ENCODE data around the gene MAST4.
A peak's percentile ranks its signal among the peaks of the same experiment; 100 is the strongest.

The MAST4 gene

GRCh38 chr5:66595756-66596635 lies at the start of gene MAST4:
TSS of gene MAST4 (plus strand) at chr5:66596393. CDS start at chr5:66596656, 263 bp downstream.
- DNase-seq (ENCODE audit: low read depth in 2 of 2): peak; percentile 64 to 68

GRCh38 chr5:66546541-66546940 lies 49.7 kb upstream of the MAST4 start:
- DNase-seq (ENCODE audit: low read depth in 2 of 2): no peak

GRCh38 chr5:66551338-66551737 lies 44.9 kb upstream of the MAST4 start:
- DNase-seq (ENCODE audit: low read depth in 2 of 2): no peak

- no peak for DNase-seq (ENCODE audit: low read depth in 2 of 2)
Observed at GRCh38 chr5:66551945-66552344, 44.2 kb upstream of the MAST4 start.

GRCh38 chr5:66553368-66553912 lies 42.8 kb upstream of the MAST4 start:
- DNase-seq (ENCODE audit: low read depth in 2 of 2): no peak

DNA sequence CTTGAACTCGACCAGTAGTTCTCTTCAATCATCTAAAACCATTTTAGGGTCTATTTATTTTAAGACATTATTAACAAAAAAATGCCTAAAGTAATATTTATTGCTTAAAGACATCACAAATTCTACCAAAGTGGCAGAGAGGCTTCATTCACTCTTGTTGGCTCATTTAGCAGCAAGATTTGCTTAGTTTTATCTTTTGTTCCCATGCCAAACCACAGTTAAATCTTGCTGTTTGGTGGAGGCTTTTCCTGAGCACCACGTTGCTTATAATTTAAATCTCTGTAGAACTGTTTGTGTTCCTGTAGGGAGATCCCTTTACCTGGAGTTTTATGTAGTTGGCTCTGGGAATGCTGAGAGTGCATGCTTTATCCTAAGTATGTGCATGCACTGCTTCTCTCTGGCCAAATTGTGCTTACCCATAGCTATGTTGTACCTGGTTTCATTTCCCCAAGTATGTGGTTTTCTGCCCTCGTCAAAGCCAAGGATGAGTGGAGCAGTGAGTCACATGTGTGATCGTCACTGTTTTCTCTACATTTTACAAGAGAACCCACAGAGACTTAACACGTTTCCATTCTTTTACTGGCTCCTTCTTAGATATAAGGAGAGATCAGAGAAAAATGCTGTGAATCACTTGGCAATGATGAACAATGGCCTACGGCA lies 42.1 kb upstream of the MAST4 start:
- peak; percentile 2 to 22 for DNase-seq (ENCODE audit: low read depth in 2 of 2)

GRCh38 chr5:66554884-66555283 lies 41.3 kb upstream of the MAST4 start:
- no peak for DNase-seq (ENCODE audit: low read depth in 2 of 2)

DNA sequence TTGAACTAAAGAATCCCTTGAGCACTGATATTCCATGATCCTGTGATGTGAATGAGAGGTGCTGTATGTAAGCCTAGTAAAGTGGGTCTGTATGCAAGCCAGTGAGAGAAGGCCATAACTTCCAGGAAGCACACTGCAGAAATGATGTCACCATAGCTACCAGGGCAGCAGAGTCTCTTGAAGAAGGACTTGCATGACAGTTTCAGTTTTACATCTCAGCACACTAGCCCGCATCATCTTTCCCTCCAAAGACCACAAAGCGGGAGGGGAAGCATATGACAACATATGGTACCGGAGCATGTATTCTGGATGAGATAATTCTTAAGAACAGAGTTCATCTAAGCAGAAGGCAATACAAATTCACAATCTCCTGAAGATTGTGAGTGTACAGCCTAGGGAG lies 37.6 kb upstream of the MAST4 start:
- no peak for DNase-seq (ENCODE audit: low read depth in 2 of 2)

DNA sequence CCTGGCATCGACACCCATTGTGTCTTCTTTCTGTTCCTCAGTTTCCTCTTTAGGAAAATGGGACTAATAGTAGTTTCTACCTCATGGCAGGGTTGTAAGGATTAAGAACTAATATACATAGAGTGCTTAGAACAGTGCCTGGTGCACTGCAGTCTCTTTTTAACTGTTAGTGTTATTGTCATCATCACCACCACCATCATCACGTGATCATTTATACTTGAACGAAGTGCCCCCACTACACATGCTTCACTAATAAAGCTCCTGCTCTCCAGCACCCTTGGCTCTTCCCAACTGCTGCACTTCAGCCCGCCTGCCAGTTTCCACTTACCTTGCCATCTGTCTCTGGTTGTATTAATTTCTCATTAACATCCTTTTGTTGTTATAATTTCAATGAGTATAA lies 35.8 kb upstream of the MAST4 start:
- no peak for DNase-seq (ENCODE audit: low read depth in 2 of 2)

- DNase-seq (ENCODE audit: low read depth in 2 of 2): no peak
Observed at GRCh38 chr5:66561256-66561990, 34.8 kb upstream of the MAST4 start.

DNA sequence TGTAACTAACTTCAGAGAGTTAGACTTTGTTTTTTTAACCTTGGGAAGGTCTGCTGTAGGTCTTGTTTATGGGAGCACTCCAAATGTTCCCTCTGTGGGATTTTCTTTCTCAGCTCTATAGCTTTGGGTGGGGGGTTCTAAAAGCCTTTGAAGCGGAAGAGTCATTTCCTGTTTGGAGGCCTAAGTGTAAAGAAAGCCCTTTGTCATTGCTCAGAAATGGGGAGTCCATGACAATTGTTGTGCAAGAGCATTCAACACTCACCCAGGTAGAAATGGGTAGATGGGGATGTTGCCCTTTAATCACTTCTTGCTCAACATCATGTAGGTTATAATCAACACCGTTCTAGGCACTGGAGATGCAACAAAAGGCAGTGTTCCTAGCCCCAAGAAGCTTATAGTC lies 30.3 kb upstream of the MAST4 start:
- DNase-seq (ENCODE audit: low read depth in 2 of 2): no peak

DNA sequence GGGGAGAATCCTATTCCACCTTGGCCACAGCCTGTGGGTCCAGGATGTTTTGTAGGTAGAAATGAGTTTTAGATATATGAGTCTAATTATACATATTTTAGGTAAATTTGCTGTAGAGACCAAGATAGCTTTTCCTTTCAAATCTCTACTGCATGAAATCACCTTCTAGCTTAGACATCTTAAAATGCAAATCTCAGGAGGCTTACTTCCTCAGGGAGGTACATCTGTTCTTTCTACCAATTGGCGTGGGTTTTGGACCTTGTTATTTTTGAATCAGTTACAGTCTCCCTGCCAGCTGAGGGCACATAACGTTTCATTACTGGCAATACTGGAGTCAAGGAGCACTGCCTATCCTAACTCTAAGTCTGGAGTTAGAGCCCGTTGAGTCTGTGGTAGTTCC lies 28.7 kb upstream of the MAST4 start:
- no peak for DNase-seq (ENCODE audit: low read depth in 2 of 2)

GRCh38 chr5:66570201-66570600 lies 26.0 kb upstream of the MAST4 start:
- no peak for DNase-seq (ENCODE audit: low read depth in 2 of 2)

DNA sequence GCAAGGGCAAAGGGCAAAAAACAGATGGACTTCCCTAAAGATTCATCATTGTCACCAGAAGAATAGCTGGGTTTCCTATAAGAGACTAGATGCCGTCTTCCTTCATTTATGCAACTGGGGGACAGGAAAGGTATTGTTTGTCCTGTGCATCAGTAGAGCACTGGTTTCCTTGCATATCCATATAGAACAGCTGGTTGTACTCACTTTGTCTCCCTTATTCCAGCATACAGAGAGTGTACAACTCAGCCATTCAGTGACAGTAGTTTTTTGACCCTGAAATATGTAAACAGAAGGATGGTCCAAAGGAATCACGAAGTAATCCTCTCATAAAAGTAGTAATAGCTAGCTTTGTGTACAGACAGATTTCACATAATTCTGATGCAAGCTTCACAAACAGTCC lies 22.5 kb upstream of the MAST4 start:
- no peak for DNase-seq (ENCODE audit: low read depth in 2 of 2)

- DNase-seq (ENCODE audit: low read depth in 2 of 2): no peak
Observed at GRCh38 chr5:66582499-66583165, 13.6 kb upstream of the MAST4 start.

- no peak for DNase-seq (ENCODE audit: low read depth in 2 of 2)
Observed at GRCh38 chr5:66585291-66585690, 10.9 kb upstream of the MAST4 start.

- DNase-seq (ENCODE audit: low read depth in 2 of 2): no peak
Observed at GRCh38 chr5:66587771-66588170, 8.4 kb upstream of the MAST4 start.

- no peak for DNase-seq (ENCODE audit: low read depth in 2 of 2)
Observed at GRCh38 chr5:66596636-66597182, 516 bp downstream of the MAST4 start.

- DNase-seq (ENCODE audit: low read depth in 2 of 2): no peak
Observed at GRCh38 chr5:66597183-66597757, 1.1 kb downstream of the MAST4 start.

DNA sequence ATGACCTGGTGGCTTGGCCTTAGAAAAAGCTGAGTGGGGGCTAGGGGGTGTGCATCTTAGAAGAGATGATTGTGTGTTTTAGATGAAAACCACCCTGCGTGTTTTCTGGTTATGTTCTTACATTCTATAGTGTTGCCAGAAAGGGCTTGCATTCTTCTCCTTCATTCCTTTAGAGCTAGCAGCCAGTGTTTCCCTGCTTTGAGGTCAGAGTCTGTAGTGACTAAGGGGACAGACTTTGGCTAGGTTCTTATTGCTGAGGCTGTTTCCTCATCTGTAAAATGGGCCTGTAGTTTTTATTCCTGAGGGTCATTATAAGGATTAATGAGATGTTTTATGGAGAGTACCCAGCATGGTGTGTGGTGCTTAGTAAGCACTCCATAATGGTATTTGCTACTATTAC lies 6.4 kb downstream of the MAST4 start:
- DNase-seq (ENCODE audit: low read depth in 2 of 2): no peak

GRCh38 chr5:66603164-66603563 lies 7.0 kb downstream of the MAST4 start:
- no peak for DNase-seq (ENCODE audit: low read depth in 2 of 2)
